ENCODE results near the gene C6orf89. TPM values are rescaled to one million over a fixed set of nuclear protein-coding genes. Genes with fewer than 3 reads are reported as not detected.
A peak's percentile ranks its signal among the peaks of the same experiment; 100 is the strongest.

The C6orf89 gene
- polyA plus RNA-seq, 1 donor (not counting 4 experiments of a cell fraction or from before 2014, with no cell fraction given): 29.0 TPM

GRCh38 chr6:36930483-36930882 is 44.7 kb downstream of the C6orf89 start:
- no peak overlapping the region for H3K4me2 ChIP-seq (ENCODE audit: control insufficient read depth, extremely low read depth, insufficient read depth, low read depth, low read length)

GRCh38 chr6:36933102-36933501 is 47.4 kb downstream of the C6orf89 start:
- no peaks in the 10 kb centered on the region for H3K79me2 ChIP-seq (ENCODE audit: control insufficient read depth, insufficient read depth, low read length)
- no peak overlapping the region for H3K9ac ChIP-seq (ENCODE audit: control insufficient read depth, extremely low read depth, insufficient read depth, low read length)
- dilution Hi-C loops (cut with MboI; ENCODE audit: extremely low pct_ligation_motif_present, low sequenced_read_pairs): no loop called here
- H3K9me3 ChIP-seq (ENCODE audit: control insufficient read depth, low read depth, low read length): no peaks in the 10 kb centered on the region
- H4K20me1 ChIP-seq (ENCODE audit: control insufficient read depth, extremely low read depth, insufficient read depth, low read length): no peaks in the 10 kb centered on the region
- H3K36me3 ChIP-seq (ENCODE audit: control insufficient read depth in 2 of 2, extremely low read depth in 1 of 2, insufficient read depth in 2 of 2, low read length in 2 of 2): no peaks in the 10 kb centered on the region
- no peaks in the 10 kb centered on the region for H3K9me1 ChIP-seq (ENCODE audit: control insufficient read depth, extremely low read depth, insufficient read depth, low read length)
- no peak overlapping the region for H2AFZ ChIP-seq (ENCODE audit: control insufficient read depth, low read length)
- DNase-seq (ENCODE audit: low read depth, low spot score): no peak
- peak; percentile 46 for FAIRE-seq
- H3K27ac ChIP-seq (ENCODE audit: control insufficient read depth, insufficient read depth, low read length): no peak overlapping the region
- H3K27me3 ChIP-seq (ENCODE audit: control insufficient read depth, extremely low read depth, insufficient read depth, low read length): no peaks in the 10 kb centered on the region
- no peak for TF ChIP-seq CTCF (optimal IDR thresholded peaks at IDR 0.05 in 1 of 3, IDR thresholded peaks at IDR 0.05 in 1 of 3, conservative IDR thresholded peaks at IDR 0.05 in 1 of 3; ENCODE audit: extremely low read depth in 1 of 3, insufficient read depth in 2 of 3, low read length in 3 of 3)
- no peak for TF ChIP-seq EZH2 (IDR thresholded peaks at IDR 0.05; ENCODE audit: low read length)
- H3K4me1 ChIP-seq (ENCODE audit: control insufficient read depth, extremely low read depth, insufficient read depth, low read length): peaks cover 12% of the 10 kb centered on the region
- H3K4me2 ChIP-seq (ENCODE audit: control insufficient read depth, extremely low read depth, insufficient read depth, low read depth, low read length): no peak overlapping the region
- H3K4me3 ChIP-seq (ENCODE audit: control insufficient read depth in 2 of 3, extremely low read depth in 1 of 3, insufficient read depth in 2 of 3, low read depth in 1 of 3, low read length in 3 of 3): no peak overlapping the region

More at GRCh38 chr6:36930483-36930882, 44.7 kb downstream of the C6orf89 start:
- DNase-seq (ENCODE audit: low read depth, low spot score): no peak
- Histone ChIP-seq H3K4me3 (ENCODE audit: control insufficient read depth in 2 of 3, extremely low read depth in 1 of 3, insufficient read depth in 2 of 3, low read depth in 1 of 3, low read length in 3 of 3) (no peak overlapping the region), H3K9ac (ENCODE audit: control insufficient read depth, extremely low read depth, insufficient read depth, low read length) (no peak overlapping the region), H2AFZ (ENCODE audit: control insufficient read depth, low read length) (no peak overlapping the region), H3K27me3 (ENCODE audit: control insufficient read depth, extremely low read depth, insufficient read depth, low read length) (no peaks in the 10 kb centered on the region), H3K9me3 (ENCODE audit: control insufficient read depth, low read depth, low read length) (no peaks in the 10 kb centered on the region), H3K9me1 (ENCODE audit: control insufficient read depth, extremely low read depth, insufficient read depth, low read length) (no peaks in the 10 kb centered on the region), H3K36me3 (ENCODE audit: control insufficient read depth in 2 of 2, extremely low read depth in 1 of 2, insufficient read depth in 2 of 2, low read length in 2 of 2) (no peaks in the 10 kb centered on the region), H3K79me2 (ENCODE audit: control insufficient read depth, insufficient read depth, low read length) (no peaks in the 10 kb centered on the region), H3K4me1 (ENCODE audit: control insufficient read depth, extremely low read depth, insufficient read depth, low read length) (peaks cover 12% of the 10 kb centered on the region), H4K20me1 (ENCODE audit: control insufficient read depth, extremely low read depth, insufficient read depth, low read length) (no peaks in the 10 kb centered on the region), H3K27ac (ENCODE audit: control insufficient read depth, insufficient read depth, low read length) (no peak overlapping the region)
- no peak for FAIRE-seq
- dilution Hi-C loops (cut with MboI; ENCODE audit: extremely low pct_ligation_motif_present, low sequenced_read_pairs): no loop called here
- TF ChIP-seq EZH2 (IDR thresholded peaks at IDR 0.05; ENCODE audit: low read length): no peak
- TF ChIP-seq CTCF (optimal IDR thresholded peaks at IDR 0.05 in 1 of 3, IDR thresholded peaks at IDR 0.05 in 1 of 3, conservative IDR thresholded peaks at IDR 0.05 in 1 of 3; ENCODE audit: extremely low read depth in 1 of 3, insufficient read depth in 2 of 3, low read length in 3 of 3): no peak

Measured in keratinocyte (primary cell).